ENCODE data around the gene TMEM179.

TMEM179 gene

DNA sequence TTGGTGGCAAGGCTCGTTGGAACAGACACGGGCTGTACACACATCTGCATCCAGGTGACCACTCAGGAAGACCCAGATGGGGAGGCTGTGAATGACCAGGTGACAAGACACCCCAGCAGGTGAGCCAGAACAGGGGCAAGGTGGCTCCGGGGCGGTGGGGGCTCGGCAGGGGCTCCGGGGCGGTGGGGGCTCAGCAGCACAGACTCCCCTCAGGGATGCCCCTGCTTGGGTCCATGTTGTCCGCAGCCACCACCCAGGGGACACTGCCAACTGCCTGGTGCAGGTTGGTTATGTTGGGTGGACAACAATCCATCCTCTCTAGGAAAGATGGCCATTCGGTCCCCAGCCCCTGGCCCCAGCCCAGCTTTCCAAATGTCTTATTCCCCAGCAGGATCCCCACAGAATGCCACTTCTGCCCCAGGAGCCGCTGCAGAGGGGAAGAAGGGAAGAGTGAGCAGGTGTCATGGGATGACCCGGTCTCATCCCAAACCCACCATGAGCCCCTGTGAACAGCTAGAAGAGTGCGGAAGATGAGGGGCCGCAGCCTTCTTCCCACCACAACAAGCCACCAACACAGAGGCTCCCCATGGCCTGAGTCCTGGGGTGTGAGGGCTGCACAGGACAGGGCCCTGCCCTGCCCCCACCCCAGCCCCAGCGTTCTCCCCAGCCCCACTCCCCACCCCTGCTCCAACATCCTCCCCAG lies 56.4 kb downstream of the TMEM179 start:
- in situ Hi-C loops (cut with HindIII; ENCODE audit: low sequenced_read_pairs), result no loop called here

DNA sequence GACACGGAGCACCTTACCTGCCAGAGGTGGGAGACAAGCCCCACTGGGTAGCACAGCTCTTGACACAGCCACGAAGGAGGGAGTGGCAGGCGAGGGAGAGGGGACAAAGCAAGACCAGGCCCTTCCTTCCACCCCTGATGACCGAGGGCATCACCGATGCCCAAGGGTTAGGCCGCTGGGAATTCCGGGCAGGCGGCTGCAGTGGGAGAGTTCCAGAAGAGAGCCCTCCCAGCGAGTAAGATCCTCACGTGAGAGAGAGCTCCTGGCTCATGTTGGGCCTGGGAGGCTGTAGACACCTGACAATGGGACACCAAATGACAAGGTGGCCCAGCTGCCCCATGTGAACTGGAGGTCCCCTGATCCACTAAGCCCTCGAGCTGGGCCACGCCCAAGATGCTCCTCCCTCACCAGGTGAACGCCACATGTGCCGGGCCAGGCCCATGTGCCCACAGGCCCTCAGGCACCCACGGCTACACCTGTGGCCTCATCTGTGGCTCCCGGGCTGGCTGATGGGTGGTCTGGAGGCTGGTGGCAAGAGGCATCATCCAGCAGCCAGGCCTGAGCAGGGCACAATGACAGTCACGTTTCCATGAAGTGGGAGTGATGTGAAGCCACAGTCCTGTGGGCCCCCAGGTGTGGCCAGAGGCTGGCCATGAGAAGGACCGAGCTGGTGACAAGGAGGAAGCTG lies 57.1 kb downstream of the TMEM179 start:
- in situ Hi-C loops (cut with HindIII; ENCODE audit: low sequenced_read_pairs), result no loop called here

DNA sequence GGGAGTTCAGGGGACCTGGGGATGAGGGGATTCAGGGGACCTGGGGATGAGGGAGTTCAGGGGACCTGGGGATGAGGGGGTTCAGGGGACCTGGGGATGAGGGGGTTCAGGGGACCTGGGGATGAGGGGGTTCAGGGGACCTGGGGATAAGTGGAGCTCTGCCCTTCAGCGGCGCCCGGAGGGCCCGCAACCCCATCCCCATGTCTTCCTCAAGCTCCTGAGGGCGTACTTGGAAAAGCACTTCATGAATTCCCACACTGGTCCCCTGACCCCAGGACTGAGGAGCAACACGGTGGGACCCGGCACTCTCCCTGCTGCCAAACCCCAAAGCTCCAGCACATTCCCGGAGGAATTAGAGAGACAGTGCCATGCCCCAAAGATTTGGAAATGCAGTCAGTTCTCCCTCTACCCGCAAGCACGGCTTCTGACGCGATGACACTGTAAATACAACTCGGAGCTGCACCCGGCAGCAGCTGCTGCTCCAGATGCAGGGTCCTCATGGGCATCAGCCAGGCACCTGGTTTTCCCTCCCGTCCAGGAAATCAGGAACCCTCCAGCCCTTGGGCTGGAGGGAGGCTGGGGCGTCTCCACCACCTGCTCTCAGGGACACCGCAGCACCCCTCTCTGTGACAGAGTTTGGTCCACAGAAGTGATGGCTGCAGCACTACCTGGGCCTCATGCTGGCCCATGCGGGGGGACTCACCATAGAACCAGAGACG lies 57.8 kb downstream of the TMEM179 start:
- in situ Hi-C loops (cut with HindIII; ENCODE audit: low sequenced_read_pairs), result no loop called here

DNA sequence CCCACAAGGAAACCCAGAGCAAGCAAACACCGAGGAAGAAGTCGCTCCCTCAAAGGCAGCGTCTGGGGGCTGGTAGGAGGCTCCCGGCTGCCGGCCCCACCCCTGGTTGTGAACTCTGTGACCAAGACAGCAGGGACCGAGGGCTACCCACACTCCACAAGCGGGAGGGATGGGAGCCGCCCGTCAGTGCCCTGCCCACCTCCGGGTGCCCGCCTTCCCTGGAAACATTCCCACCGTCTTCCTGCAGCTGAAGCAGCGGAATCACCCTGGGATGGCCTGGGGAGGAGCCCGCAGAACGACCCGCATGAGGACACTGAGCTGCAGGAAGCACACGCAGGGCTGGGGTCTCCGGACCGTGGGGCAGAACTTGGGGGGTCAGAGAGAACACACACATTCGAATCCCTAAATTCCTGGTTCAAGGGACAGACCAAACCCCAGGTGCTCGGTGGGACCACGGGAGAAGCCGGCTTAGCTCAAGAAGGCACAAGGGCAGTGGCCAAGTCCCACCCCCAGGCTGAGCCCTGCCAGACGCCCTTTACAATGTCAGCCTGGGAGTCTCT lies 58.5 kb downstream of the TMEM179 start:
- in situ Hi-C loops (cut with HindIII; ENCODE audit: low sequenced_read_pairs), result no loop called here

DNA sequence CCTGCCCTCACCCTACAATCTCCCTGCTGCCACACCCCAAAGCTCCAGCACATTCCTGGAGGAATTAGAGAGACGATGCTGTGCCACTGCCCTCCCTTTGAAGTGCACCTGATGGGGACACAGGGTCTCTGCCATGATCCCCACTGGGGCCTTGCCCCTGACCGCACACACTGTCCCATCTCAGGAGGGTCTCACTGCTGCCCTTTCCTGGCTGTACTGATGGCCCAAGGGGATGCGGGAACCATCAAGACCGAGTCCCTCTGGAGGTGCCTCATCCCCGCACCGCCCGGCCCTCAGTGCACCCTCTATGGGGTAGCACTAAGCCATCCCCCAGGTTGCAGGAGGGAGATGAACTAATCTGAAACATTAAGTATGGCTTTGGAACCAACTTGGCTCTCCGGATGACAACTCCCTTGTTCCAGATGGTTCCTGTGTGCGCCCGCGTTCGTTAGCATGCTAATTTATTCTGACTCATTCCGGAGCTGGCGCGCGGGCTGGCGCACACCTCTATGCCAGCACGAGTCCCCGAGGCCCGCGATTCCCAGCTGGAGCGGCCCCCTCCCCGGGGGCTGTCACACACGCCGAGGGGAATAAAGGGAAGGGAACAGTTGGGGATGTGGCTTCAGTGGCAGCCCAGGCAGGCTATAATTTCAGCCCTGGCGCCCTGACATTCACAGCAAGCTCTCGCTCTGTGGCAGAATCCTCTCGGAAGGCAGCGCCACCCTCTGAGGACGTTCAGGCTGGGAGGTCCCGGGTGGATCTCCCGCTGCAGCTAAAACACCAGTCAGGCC lies 59.2 kb downstream of the TMEM179 start:
- in situ Hi-C loops (cut with HindIII; ENCODE audit: low sequenced_read_pairs), result no loop called here

DNA sequence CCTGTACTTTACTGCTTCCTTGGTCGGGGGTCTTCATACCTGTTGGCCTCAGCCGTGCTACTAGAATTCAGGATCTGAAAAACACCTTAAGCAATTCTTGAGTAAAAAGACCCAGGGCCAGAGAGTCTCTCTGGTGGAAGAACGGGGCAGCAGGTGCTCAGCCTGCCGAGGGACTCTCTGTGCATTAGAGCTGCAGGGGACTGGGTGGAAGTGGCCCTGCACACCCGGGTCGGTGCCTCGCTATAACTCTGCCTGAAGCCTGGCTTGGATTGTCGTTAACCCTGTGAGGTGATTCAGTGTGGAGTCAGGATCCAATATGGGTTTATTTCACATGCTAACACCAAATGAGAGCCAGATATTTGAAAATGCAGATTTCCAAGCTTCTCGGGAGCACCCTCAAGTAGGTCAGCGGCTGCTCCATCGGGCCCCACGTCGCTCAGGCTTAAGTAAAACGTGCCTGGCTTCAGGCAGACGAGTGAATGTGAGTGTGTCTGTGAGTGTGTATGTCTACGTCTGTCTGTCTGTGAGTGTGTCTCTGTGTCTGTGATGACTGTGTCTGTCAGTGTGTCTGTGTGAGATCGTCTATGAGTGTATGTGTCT lies 60.1 kb downstream of the TMEM179 start:
- in situ Hi-C loops (cut with HindIII; ENCODE audit: low sequenced_read_pairs), result loop anchor here (5.0 kb wide), 2 partner anchors 48 to 57 kb away; no protein-coding TSS in a partner anchor

DNA sequence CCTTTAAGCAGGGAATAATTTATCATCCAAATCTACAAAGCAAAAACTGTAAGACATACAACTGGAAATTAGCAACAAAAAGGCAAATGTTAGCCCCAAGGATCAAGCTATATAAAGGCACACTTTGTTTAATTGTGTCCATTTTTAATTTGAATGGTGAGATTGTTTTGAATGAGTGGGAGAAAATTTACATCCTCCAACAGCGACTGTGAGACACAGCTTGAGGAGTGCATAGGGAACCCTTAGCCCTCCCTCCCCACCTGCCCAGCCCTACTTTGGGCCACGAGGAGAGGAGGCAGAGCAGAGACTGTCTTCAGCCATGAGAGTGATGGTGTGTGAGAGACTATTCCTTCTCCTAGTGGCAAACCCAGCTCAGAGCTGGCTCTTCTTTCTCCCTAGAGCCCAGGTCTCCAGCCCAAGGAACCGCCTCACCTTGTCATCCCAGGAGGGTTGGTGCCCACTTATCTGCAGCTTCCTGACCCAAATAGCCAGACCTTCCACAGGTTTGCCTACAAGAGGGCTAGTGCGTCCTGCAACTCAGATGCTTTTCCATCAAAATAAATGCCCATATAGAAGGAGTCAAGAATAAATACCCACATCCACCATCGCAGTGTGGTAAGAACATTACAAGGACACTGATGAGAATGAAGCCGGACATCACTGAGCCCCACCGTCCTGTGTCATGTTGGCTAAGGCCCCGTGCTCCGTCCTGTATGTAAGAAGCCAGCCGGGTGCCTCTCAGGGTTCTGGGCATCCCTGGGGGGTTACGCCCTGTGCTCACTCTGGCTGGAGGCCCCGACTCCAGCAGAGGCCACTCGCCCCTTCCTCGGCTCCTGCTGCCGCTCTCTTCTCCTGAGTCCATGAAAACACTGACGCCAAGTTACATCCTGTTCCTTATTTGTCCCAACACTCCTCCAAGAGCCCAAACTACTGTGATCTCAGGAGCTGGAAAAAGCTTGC lies 61.4 kb downstream of the TMEM179 start:
- in situ Hi-C loops (cut with HindIII; ENCODE audit: low sequenced_read_pairs), result loop anchor here (5.0 kb wide), 2 partner anchors 49 to 56 kb away; no protein-coding TSS in a partner anchor

DNA sequence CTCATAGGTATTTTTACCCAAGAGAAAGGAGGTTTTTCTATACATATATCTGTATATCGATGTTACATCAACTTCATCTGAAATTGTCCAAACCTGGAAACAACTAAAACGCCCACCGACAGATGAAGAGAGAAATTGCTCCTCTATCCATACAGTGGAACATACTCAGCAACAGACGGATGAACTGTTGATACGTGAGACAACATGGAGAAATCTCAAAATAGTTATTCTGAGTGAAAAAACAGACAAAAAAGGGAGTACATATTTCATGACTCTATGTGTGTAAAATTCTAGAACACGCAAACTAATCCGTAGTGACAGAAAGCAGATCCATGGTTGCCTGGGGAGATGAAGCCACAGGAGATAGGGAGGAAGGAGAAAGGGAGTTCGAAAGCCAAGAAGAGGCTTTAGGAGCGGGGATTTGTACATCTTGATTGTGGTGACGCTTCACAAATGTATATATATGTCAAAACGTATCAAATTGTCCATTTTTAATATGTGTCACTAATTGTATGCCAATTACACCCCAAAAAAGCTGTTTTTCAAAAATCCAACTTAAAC lies 62.6 kb downstream of the TMEM179 start:
- in situ Hi-C loops (cut with HindIII; ENCODE audit: low sequenced_read_pairs), result loop anchor here (5.0 kb wide), 2 partner anchors 50 to 55 kb away; no protein-coding TSS in a partner anchor
